ENCODE data around the gene NKAIN2.
"Not testable (repeated sequence)": the region's sequence is repeated elsewhere in the genome, so short reads cannot be mapped to it uniquely, and the experiment has no call there.

Gene NKAIN2

GRCh38 chr6:123967905-123968304 is 164.2 kb downstream of the NKAIN2 start:
- DNase-seq (ENCODE audit: low spot score): no peak

- DNase-seq (ENCODE audit: low spot score): no peak
Measured at GRCh38 chr6:123972600-123973294, 169.1 kb downstream of the NKAIN2 start.

GRCh38 chr6:123980311-123980710 is 176.6 kb downstream of the NKAIN2 start:
- no peak for DNase-seq (ENCODE audit: low spot score)

GRCh38 chr6:123986938-123987337 is 183.3 kb downstream of the NKAIN2 start:
- no peak for DNase-seq (ENCODE audit: low spot score)

GRCh38 chr6:123989918-123990317 is 186.3 kb downstream of the NKAIN2 start:
- DNase-seq (ENCODE audit: low spot score): not testable (repeated sequence)

GRCh38 chr6:123990376-123990775 is 186.7 kb downstream of the NKAIN2 start:
- no peak for DNase-seq (ENCODE audit: low spot score)

- DNase-seq (ENCODE audit: low spot score): no peak
Measured at GRCh38 chr6:123994168-123994567, 190.5 kb downstream of the NKAIN2 start.

- no peak for DNase-seq (ENCODE audit: low spot score)
Measured at GRCh38 chr6:123994891-123995635, 191.4 kb downstream of the NKAIN2 start.

GRCh38 chr6:123997223-123997622 is 193.6 kb downstream of the NKAIN2 start:
- no peak for DNase-seq (ENCODE audit: low spot score)

- no peak for DNase-seq (ENCODE audit: low spot score)
Measured at GRCh38 chr6:124002377-124003081, 198.9 kb downstream of the NKAIN2 start.

- no peak for DNase-seq (ENCODE audit: low spot score)
Measured at GRCh38 chr6:124007266-124007665, 203.6 kb downstream of the NKAIN2 start.

GRCh38 chr6:124008000-124008987 is 204.6 kb downstream of the NKAIN2 start:
- no peak for DNase-seq (ENCODE audit: low spot score)

- DNase-seq (ENCODE audit: low spot score): no peak
Measured at GRCh38 chr6:124008988-124009765, 205.5 kb downstream of the NKAIN2 start.

GRCh38 chr6:124010574-124010973 is 206.9 kb downstream of the NKAIN2 start:
- DNase-seq (ENCODE audit: low spot score): no peak

GRCh38 chr6:124011180-124011579 is 207.5 kb downstream of the NKAIN2 start:
- DNase-seq (ENCODE audit: low spot score): no peak

GRCh38 chr6:124022051-124022450 is 218.4 kb downstream of the NKAIN2 start:
- not testable (repeated sequence) for DNase-seq (ENCODE audit: low spot score)

- no peak for DNase-seq (ENCODE audit: low spot score)
Measured at GRCh38 chr6:124022641-124023040, 219.0 kb downstream of the NKAIN2 start.

GRCh38 chr6:124026694-124027093 is 223.0 kb downstream of the NKAIN2 start:
- no peak for DNase-seq (ENCODE audit: low spot score)

- no peak for DNase-seq (ENCODE audit: low spot score)
Measured at GRCh38 chr6:124027392-124027791, 223.7 kb downstream of the NKAIN2 start.

GRCh38 chr6:124028117-124028516 is 224.5 kb downstream of the NKAIN2 start:
- no peak for DNase-seq (ENCODE audit: low spot score)

- DNase-seq (ENCODE audit: low spot score): no peak
Measured at GRCh38 chr6:124029567-124029966, 225.9 kb downstream of the NKAIN2 start.
